Omental fat pad (tissue), 4 donors: ENCODE results near the gene MINPP1. TPM values are rescaled to one million over a fixed set of nuclear protein-coding genes. Genes with fewer than 3 reads are reported as not detected.

Source experiments
- ATAC-seq: fragments of 150-250 bp; one replicate; pipeline ENCODE4 v1.9.1; 2016; ENCODE audit warnings: mild to moderate bottlenecking, moderate library complexity; ENCODE audit not compliant: low FRiP score
- DNase-seq: peaks from one replicate; pipeline ENCODE4 v3.0.0-alpha.2; 2019; ENCODE audit warnings: low spot score
- total RNA-seq, 4 donors: library from RNA; depleted of rRNA; stranded (reverse); fragments of >200 nt; gene quantifications; one replicate each; pipeline ENCODE4 v1.1.0, GENCODE V29; 2016
- TF ChIP-seq, protein P1 (sequence below), 3 donors: fragments of 450-650 bp; IDR thresholded peaks; one replicate each; pipeline ENCODE4 v1.5.1; 2016 to 2017; ENCODE audit warnings: antibody characterized with exemption in 3 of 3, mild to moderate bottlenecking in 3 of 3, moderate library complexity in 2 of 3

The MINPP1 gene
- total RNA-seq, 4 donors from 2014 or later: 9.4 to 20.5 (median 15.7) TPM

DNA sequence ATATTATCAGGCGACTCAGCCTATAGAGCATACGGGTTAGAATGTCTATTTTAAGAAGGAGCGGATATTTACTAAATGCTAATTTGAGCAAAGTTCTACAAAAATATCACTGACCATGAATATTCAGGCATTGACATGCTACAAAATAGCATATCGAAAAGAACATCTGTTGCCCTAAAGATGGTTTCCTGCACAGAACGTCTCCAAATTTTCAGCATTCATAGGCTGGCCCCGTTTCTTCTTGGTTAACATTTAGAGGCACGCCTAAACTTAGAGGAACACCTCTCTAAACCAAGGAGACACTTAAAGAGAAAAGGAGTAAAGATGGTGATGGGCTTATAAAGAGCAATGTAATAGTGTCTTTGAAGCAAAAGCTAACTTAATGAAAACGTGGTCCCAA is 1.3 kb upstream of the MINPP1 start:
- ATAC-seq (no peak), DNase-seq (no peak)
- TF ChIP-seq, protein P1, sequence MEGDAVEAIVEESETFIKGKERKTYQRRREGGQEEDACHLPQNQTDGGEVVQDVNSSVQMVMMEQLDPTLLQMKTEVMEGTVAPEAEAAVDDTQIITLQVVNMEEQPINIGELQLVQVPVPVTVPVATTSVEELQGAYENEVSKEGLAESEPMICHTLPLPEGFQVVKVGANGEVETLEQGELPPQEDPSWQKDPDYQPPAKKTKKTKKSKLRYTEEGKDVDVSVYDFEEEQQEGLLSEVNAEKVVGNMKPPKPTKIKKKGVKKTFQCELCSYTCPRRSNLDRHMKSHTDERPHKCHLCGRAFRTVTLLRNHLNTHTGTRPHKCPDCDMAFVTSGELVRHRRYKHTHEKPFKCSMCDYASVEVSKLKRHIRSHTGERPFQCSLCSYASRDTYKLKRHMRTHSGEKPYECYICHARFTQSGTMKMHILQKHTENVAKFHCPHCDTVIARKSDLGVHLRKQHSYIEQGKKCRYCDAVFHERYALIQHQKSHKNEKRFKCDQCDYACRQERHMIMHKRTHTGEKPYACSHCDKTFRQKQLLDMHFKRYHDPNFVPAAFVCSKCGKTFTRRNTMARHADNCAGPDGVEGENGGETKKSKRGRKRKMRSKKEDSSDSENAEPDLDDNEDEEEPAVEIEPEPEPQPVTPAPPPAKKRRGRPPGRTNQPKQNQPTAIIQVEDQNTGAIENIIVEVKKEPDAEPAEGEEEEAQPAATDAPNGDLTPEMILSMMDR (IDR thresholded peaks at IDR 0.05): no peak

DNA sequence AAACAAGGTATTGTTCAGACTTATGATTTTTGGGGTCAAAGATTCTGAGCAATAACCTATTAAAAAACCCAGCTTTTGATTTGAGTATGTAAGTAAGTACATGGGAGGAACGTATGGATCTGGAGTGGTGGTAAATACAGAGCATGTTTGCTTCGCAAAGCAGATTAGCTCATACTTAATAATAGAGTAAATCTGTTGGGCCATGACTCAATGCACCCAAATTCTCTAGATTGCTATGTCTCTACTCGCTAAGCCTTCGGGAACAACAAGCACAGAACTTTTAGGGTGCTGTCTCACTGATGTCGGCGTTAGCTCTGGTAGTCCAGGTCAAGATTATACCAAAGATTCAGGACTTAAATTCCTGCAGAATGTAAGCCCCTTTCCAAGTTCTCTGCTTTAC is 807 bp upstream of the MINPP1 start:
- DNase-seq (no peak), ATAC-seq (no peak)
- TF ChIP-seq, protein P1 (IDR thresholded peaks at IDR 0.05): no peak

DNA sequence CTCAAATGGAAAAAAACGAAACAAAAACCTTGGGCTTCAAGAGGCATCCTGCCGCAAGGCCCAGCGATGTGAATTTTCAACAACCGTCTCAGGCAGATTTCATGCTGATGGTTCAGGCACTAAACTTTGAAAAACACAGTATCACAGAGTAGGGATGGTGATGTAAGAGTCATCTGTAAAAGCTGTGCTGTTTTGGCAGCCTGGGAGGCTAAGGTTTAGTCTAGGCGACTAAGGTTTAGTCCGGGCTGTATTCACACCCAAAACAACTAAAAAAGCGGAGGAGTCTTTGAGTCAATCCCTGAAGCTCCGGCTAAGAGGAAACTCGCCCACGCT is 420 bp upstream of the MINPP1 start:
- TF ChIP-seq, protein P1 (IDR thresholded peaks at IDR 0.05): no peak
- ATAC-seq (peak; percentile 77), DNase-seq (no peak)

DNA sequence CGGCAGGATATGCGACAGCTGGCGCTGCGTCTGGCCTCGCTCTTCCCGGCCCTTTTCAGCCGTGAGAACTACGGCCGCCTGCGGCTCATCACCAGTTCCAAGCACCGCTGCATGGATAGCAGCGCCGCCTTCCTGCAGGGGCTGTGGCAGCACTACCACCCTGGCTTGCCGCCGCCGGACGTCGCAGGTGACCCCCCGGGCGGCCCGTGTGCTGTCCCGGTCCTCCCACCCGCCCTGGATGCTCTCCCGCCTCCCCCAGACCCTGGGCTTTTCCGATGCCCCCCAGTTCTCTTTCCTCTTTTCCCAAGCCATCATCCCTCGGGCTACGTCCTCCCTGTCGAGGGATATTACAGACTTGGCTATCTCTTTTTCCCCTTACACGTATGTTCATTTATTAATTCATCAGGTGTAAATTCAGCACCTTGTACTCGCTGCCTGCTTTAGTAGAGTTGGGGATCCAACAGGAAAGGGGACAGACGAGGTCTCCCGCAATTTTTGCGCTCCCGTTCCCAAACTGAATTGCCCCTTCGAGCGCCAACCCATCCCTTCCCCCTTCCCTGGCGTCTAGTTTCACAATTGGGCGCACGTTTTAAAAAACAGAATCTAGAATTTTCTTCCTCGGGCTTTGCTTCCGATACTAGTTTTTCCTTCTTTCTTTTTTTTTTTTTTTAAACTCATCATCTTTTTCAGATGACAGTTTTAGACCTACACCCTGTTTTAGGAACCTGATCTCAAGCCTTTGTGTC is 846 bp downstream of the MINPP1 start:
- ATAC-seq (peak; percentile 77), DNase-seq (no peak)
- TF ChIP-seq, protein P1 (IDR thresholded peaks at IDR 0.05): no peak

DNA sequence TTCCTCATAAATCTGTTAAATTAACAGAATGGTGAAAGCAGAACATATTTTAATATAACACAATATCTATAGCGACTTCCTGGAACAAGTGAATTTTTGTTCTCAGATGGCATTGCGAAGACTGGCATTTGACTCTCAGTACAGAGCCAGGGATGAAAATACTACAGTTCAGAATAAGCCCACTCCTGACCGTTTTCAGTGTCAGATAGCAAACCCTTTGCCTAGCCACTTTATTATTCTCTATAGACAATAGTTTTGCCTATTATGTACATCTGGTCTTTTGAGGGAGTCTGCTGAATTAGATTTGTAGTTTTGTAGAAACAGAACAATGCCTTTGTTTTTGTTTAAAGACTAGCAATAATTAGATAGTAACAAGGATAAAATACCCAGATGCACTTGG is 2.3 kb downstream of the MINPP1 start:
- ATAC-seq (no peak), DNase-seq (no peak)
- TF ChIP-seq, protein P1 (IDR thresholded peaks at IDR 0.05): no peak

DNA sequence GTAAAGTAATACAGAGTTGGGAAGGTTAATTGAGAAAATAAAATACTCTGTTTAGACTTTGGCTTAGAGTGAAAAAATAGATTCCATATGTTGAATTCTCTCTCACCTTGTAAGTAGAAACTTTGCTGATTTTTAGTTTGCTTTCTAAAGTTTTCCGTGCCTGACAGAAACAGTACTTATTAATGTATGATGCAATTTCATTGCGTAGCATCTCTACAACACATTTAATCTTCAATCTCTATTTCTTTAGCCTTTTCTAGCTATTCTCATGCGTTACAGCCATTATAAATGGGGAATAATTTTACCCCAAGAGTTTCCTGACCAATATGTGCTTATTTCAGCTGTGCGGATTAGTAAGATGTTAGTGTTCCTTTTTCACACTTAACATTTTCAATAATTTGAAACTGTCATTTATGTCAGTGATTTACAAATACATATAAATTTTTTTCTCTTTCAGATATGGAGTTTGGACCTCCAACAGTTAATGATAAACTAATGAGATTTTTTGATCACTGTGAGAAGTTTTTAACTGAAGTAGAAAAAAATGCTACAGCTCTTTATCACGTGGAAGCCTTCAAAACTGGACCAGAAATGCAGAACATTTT is 3.3 kb downstream of the MINPP1 start:
- ATAC-seq: no peak

More for the DNA sequence above, 3.3 kb downstream of the MINPP1 start:
- TF ChIP-seq, protein P1 (IDR thresholded peaks at IDR 0.05): no peak
- DNase-seq: no peak
